ENCODE data around the gene LRRC9. TPM values are rescaled to one million over a fixed set of nuclear protein-coding genes. Genes with fewer than 3 reads are reported as not detected.
"Not testable (repeated sequence)": the region's sequence is repeated elsewhere in the genome, so short reads cannot be mapped to it uniquely, and the experiment has no call there.

The LRRC9 gene
- total and polyA plus RNA-seq, 10 of the 15 experiments (the other 5 are each of a cell fraction or from before 2014, with no cell fraction given): not detected

- TF ChIP-seq EP300 (IDR thresholded peaks at IDR 0.05; ENCODE audit: borderline replicate concordance in 1 of 2, control insufficient read depth in 1 of 2, low read depth in 2 of 2, low read length in 2 of 2): no peak
- TF ChIP-seq STAT1 (conservative IDR thresholded peaks at IDR 0.05): no peak
- no peak for TF ChIP-seq CHD1 (IDR thresholded peaks at IDR 0.05; ENCODE audit: low read depth, low read length)
Measured at GRCh38 chr14:60097974-60098373, 178.0 kb downstream of the LRRC9 start (continued).

GRCh38 chr14:60099855-60100254 is 179.9 kb downstream of the LRRC9 start:
- CTCF ChIA-PET: interaction anchor here (1.1 to 2.1 kb wide), 2 partner anchors 85 to 135 kb away, joined by 3 to 5 read pairs; no protein-coding TSS in a partner anchor
- H2AFZ ChIP-seq (ENCODE audit: control insufficient read depth, low read depth, low read length); H3K27ac ChIP-seq (ENCODE audit: control insufficient read depth, insufficient read depth); POLR2A ChIA-PET; DNase-seq (ENCODE audit: low read depth, low spot score); ATAC-seq; FAIRE-seq; H3K4me3 ChIP-seq; BruUV-seq (replicated peaks); H3K4me1 ChIP-seq (ENCODE audit: control insufficient read depth, insufficient read depth, low read length); RAD21 ChIA-PET (ENCODE audit: unreplicated experiment); H3K4me2 ChIP-seq (ENCODE audit: control insufficient read depth, insufficient read depth); H3K9me3 ChIP-seq (replicated peaks; ENCODE audit: control insufficient read depth, insufficient read depth, low read length); H4K20me1 ChIP-seq (ENCODE audit: control insufficient read depth, insufficient read depth); in situ Hi-C loops (cut with MboI); H3K9ac ChIP-seq (ENCODE audit: control insufficient read depth, insufficient read depth, low read length); H3K27me3 ChIP-seq (replicated peaks in 1 of 2; ENCODE audit: control insufficient read depth in 2 of 2, insufficient read depth in 2 of 2, low read length in 1 of 2); H3K36me3 ChIP-seq (ENCODE audit: control insufficient read depth in 2 of 2, insufficient read depth in 2 of 2, low read length in 1 of 2): not testable (repeated sequence)
- SMC1A ChIA-PET (ENCODE audit: uncharacterized antibody, unreplicated experiment): interaction anchor here (0.7 kb wide), 1 partner anchor 63 kb away, joined by 3 read pairs; no protein-coding TSS in a partner anchor
- intact Hi-C loops (cut with micrococcal nuclease; ENCODE audit: unreplicated experiment): loop anchor here (10.0 kb wide), 2 partner anchors 225 to 615 kb away; partner anchors contain the start of genes JKAMP and L3HYPDH
- H3K79me2 ChIP-seq (ENCODE audit: control insufficient read depth, insufficient read depth, low read length): peaks cover 45% of the 10 kb centered on the region
- 97% methylated on average over 7 of the region's 7 CpGs for WGBS (ENCODE audit: insufficient coverage, insufficient replicate concordance, low lambda C conversion rate, missing lambda C conversion rate)

DNA sequence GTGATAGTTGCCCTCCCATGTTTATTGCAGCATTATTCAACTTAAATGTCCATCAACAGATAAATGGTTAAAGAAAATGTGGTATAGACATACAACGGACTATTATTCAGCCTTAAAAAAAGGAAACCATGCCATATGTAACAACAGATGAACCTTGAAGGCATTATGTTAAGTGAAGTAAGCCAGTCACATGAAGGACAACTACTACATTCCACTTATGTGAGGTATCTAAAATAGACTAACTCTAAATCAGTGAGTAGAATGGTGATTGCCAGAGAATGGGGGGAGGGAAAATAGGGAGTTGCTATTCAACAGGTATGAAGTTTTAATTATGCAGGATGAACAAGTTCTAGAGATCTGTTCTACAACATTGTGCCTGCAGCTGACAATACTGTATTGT is 181.8 kb downstream of the LRRC9 start:
- no peak for DNase-seq (ENCODE audit: low read depth, low spot score)
- H3K4me3 ChIP-seq: no peak overlapping the region
- no peaks in the 10 kb centered on the region for H3K4me1 ChIP-seq (ENCODE audit: control insufficient read depth, insufficient read depth, low read length)
- ChIA-PET POLR2A (interaction anchor here (0.6 to 1.0 kb wide), 2 partner anchors 10 to 393 kb away, joined by 3 to 4 read pairs; partner anchors contain the start of gene PCNX4), SMC1A (ENCODE audit: uncharacterized antibody, unreplicated experiment) (interaction anchor here (1.0 kb wide), 1 partner anchor 61 kb away, joined by 3 read pairs; no protein-coding TSS in a partner anchor), CTCF (interaction anchor here (0.7 to 2.1 kb wide), 2 partner anchors 81 to 83 kb away, joined by 5 read pairs; no protein-coding TSS in a partner anchor), RAD21 (ENCODE audit: unreplicated experiment) (interaction anchor here (1.0 kb wide), 1 partner anchor 62 kb away, joined by 5 read pairs; no protein-coding TSS in a partner anchor)
- H2AFZ ChIP-seq (ENCODE audit: control insufficient read depth, low read depth, low read length): no peak overlapping the region
- peaks cover 0 to 4% of the 10 kb centered on the region in 2 experiments; a peak in 1 of 4 replicates for H3K36me3 ChIP-seq (ENCODE audit: control insufficient read depth in 2 of 2, insufficient read depth in 2 of 2, low read length in 1 of 2)
- no TSS peak for BruUV-seq (replicated peaks)
- H3K9me3 ChIP-seq (replicated peaks; ENCODE audit: control insufficient read depth, insufficient read depth, low read length): no peaks in the 10 kb centered on the region; the same call in 1 of the 3 replicates
- WGBS (ENCODE audit: insufficient coverage, insufficient replicate concordance, low lambda C conversion rate, missing lambda C conversion rate): 95% methylated on average over 1 of the region's 1 CpG
- peaks cover 31% of the 10 kb centered on the region for H3K79me2 ChIP-seq (ENCODE audit: control insufficient read depth, insufficient read depth, low read length)
- no peak for FAIRE-seq
- peak; percentile 19; the same call in 1 of the 3 replicates for ATAC-seq
- H4K20me1 ChIP-seq (ENCODE audit: control insufficient read depth, insufficient read depth): no peaks in the 10 kb centered on the region
- intact Hi-C loops (cut with micrococcal nuclease; ENCODE audit: unreplicated experiment) (no loop called here), in situ Hi-C loops (cut with MboI) (no loop called here)
- H3K27ac ChIP-seq (ENCODE audit: control insufficient read depth, insufficient read depth): no peak overlapping the region
- H3K27me3 ChIP-seq (replicated peaks in 1 of 2; ENCODE audit: control insufficient read depth in 2 of 2, insufficient read depth in 2 of 2, low read length in 1 of 2): no peaks in the 10 kb centered on the region
- no peak overlapping the region for H3K9ac ChIP-seq (ENCODE audit: control insufficient read depth, insufficient read depth, low read length)
- no peak overlapping the region for H3K4me2 ChIP-seq (ENCODE audit: control insufficient read depth, insufficient read depth)
- TF ChIP-seq NFIC (IDR thresholded peaks at IDR 0.05; ENCODE audit: low read depth, low read length) (no peak), FOXK2 (IDR thresholded peaks at IDR 0.05) (no peak), ZBTB11 (CRISPR knock-in tag; IDR thresholded peaks at IDR 0.05) (no peak)
- TF ChIP-seq, protein P1, sequence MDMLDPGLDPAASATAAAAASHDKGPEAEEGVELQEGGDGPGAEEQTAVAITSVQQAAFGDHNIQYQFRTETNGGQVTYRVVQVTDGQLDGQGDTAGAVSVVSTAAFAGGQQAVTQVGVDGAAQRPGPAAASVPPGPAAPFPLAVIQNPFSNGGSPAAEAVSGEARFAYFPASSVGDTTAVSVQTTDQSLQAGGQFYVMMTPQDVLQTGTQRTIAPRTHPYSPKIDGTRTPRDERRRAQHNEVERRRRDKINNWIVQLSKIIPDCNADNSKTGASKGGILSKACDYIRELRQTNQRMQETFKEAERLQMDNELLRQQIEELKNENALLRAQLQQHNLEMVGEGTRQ (IDR thresholded peaks at IDR 0.05; ENCODE audit: borderline replicate concordance, low read depth, low read length): no peak
